NB4 (cell line): ENCODE data around the gene GOLIM4.

Experiments
- POLR2A ChIP-seq: IDR thresholded peaks from 2 replicates; pipeline ENCODE4 v1.6.1; 2011; ENCODE audit warnings: mild to moderate bottlenecking; ENCODE audit not compliant: insufficient read length; ENCODE audit errors: extremely low read depth
- TF ChIP-seq, protein P1 (sequence below): IDR thresholded peaks from one replicate; pipeline ENCODE4 v1.5.1; 2012; ENCODE audit warnings: low read depth, low read length

DNA sequence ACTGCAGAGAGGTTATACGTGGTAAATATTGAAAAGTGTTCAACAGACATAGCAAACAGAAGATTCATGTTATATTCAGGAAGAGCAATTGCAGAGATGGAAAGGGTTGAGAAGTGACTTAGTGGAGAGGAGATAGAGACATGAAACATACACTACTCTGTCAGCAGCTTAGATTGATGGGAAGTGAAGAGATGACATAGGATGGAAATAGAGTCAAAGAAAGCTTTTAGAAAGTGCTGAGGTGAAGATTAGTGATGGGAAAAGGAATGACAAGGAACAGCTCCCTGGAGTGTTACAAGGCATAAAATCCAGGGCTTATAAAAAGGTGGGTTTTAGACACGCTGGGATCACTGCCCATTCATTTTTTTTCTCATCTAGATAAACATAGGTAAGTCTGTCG, 17.2 kb upstream of the GOLIM4 start:
- no peak for TF ChIP-seq POLR2A
- TF ChIP-seq, protein P1, sequence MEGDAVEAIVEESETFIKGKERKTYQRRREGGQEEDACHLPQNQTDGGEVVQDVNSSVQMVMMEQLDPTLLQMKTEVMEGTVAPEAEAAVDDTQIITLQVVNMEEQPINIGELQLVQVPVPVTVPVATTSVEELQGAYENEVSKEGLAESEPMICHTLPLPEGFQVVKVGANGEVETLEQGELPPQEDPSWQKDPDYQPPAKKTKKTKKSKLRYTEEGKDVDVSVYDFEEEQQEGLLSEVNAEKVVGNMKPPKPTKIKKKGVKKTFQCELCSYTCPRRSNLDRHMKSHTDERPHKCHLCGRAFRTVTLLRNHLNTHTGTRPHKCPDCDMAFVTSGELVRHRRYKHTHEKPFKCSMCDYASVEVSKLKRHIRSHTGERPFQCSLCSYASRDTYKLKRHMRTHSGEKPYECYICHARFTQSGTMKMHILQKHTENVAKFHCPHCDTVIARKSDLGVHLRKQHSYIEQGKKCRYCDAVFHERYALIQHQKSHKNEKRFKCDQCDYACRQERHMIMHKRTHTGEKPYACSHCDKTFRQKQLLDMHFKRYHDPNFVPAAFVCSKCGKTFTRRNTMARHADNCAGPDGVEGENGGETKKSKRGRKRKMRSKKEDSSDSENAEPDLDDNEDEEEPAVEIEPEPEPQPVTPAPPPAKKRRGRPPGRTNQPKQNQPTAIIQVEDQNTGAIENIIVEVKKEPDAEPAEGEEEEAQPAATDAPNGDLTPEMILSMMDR, result no peak
